ENCODE results near the gene LRRC43. TPM values are rescaled to one million over a fixed set of nuclear protein-coding genes. Genes with fewer than 3 reads are reported as not detected.

The LRRC43 gene
- total RNA-seq, 1 experiment from 2014 or later = 0.34 TPM

DNA sequence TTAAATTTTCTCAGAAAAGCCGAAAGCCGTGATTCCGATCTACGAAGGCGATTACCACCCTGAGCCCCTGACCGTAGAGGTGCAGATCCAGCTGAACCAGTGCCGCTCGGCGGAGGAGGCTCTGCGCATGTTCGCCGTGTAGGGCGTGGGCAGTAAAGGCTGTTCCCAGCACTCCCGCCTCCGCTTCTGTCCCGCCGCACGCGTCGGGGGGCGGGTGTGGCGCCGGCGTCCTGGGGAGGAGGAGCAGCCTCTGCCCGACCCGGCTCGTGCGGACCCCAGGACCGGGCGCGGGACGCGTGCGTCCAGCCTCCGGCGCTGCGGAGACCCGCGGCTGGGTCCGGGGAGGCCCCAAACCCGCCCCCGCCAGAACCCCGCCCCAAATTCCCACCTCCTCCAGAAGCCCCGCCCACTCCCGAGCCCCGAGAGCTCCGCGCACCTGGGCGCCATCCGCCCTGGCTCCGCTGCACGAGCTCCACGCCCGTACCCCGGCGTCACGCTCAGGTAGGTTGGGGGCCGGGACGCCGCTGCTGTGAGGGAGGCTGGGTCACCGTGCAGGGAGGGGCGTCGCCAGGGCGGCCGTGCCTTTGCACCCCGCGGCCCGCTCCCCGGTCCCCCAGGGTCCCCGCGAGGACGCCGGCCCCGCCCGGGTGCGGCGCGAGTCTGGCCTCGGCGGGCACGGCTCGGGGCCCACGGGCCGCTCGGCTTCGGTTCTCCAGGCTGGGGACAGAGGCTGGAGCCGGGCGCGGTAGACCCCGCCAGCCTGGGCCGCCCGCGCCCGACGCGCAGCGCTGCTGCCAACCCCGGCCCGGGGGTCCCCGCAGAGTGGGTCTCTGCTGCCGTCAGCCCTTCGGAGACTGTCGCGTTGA lies 20.6 kb downstream of the LRRC43 start, which contains the start of gene B3GNT4:
Gene B3GNT4 (plus strand): TSS at position 409 of the 866 bp plus-strand sequence. CDS start 910 bp downstream, outside the sequence.
- H3K27ac Mint-ChIP-seq (ENCODE audit: unreplicated experiment) = peak within 1 kb of the TSS; percentile 42

DNA sequence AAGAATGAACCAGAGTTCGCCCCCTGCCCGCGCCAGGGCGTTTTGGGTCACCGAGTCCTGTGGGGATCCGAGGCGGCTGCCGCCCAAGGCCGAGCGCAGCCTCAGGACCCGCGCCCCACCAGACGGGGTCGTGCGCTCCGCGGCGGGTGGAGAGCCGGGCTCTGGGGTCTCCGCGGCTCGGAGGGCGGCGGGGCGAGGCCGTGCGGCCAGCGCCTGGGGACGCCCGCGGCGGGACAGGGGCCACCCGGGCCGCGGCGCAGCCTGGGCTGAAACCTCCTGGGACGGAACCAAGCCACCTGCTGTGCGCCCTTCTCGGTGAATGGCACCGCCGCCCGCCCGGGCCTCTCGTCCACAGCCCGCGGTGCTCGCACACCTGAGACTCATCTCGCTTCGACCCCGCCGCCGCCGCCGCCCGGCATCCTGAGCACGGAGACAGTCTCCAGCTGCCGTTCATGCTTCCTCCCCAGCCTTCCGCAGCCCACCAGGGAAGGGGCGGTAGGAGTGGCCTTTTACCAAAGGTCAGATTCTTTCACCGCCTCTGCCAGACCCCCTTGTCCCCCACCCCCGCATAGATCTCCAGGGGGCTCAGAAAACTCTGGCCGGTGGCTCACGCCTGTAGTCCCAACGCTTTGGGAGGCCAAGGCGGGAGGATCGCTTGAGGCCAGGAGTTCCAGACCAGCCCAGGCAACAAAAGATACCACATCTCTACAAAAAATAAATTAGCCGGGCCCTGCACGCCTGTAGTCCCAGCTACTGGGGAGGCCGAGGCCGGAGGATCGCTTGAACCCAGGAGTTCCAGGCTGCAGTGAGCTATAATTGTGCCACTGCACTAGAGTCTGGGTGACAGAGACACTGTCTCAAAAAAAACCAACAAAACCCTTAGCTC lies 21.5 kb downstream of the LRRC43 start:
- CTCF ChIA-PET = interaction anchor here (1.0 to 1.1 kb wide), 2 partner anchors 14 to 150 kb away, joined by 5 read pairs; no protein-coding TSS in a partner anchor
- BruUV-seq (replicated peaks) = no TSS peak
- Mint-ChIP-seq H3K4me3 (ENCODE audit: unreplicated experiment) (peak overlapping the region; percentile 64), H3K27ac (ENCODE audit: unreplicated experiment) (peak overlapping the region; percentile 42), H3K36me3 (ENCODE audit: insufficient read depth, unreplicated experiment) (peaks cover 51% of the 10 kb centered on the region), H3K9me3 (ENCODE audit: unreplicated experiment) (no peaks in the 10 kb centered on the region), H3K4me1 (ENCODE audit: low read depth, unreplicated experiment) (peaks cover 7% of the 10 kb centered on the region), H3K27me3 (ENCODE audit: insufficient read depth, unreplicated experiment) (no peaks in the 10 kb centered on the region)
- DNase-seq = no peak
- Histone ChIP-seq H3K4me3 (ENCODE audit: low read depth, low read length) (peak overlapping the region; percentile 67), H3K36me3 (ENCODE audit: control insufficient read depth, insufficient read depth, low read length) (no peaks in the 10 kb centered on the region; the same call in 1 of the 2 replicates), H3K9me3 (no peaks in the 10 kb centered on the region), H3K27me3 (replicated peaks; ENCODE audit: control insufficient read depth, insufficient read depth, low read length) (no peaks in the 10 kb centered on the region), H3K4me1 (peaks cover 9% of the 10 kb centered on the region; the same call in 1 of the 2 replicates)
- TF ChIP-seq, protein P1, sequence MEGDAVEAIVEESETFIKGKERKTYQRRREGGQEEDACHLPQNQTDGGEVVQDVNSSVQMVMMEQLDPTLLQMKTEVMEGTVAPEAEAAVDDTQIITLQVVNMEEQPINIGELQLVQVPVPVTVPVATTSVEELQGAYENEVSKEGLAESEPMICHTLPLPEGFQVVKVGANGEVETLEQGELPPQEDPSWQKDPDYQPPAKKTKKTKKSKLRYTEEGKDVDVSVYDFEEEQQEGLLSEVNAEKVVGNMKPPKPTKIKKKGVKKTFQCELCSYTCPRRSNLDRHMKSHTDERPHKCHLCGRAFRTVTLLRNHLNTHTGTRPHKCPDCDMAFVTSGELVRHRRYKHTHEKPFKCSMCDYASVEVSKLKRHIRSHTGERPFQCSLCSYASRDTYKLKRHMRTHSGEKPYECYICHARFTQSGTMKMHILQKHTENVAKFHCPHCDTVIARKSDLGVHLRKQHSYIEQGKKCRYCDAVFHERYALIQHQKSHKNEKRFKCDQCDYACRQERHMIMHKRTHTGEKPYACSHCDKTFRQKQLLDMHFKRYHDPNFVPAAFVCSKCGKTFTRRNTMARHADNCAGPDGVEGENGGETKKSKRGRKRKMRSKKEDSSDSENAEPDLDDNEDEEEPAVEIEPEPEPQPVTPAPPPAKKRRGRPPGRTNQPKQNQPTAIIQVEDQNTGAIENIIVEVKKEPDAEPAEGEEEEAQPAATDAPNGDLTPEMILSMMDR (IDR thresholded peaks at IDR 0.05; ENCODE audit: insufficient read depth in 1 of 2, low read depth in 1 of 2, low read length in 1 of 2, severe bottlenecking in 1 of 2, unreplicated experiment in 1 of 2) = no peak
- intact Hi-C loops (cut with micrococcal nuclease; ENCODE audit: unreplicated experiment) = no loop called here
- POLR2A ChIA-PET = interaction anchor here (0.6 kb wide), 4 partner anchors 19 to 738 kb away, joined by 3 to 6 read pairs (median 3); partner anchors contain the start of gene LRRC43

More for the DNA sequence above, 20.6 kb downstream of the LRRC43 start, which contains the start of gene B3GNT4:
- no peaks in the 10 kb centered on the region for H3K27me3 Mint-ChIP-seq (ENCODE audit: insufficient read depth, unreplicated experiment)
- peaks cover 7% of the 10 kb centered on the region for H3K4me1 Mint-ChIP-seq (ENCODE audit: low read depth, unreplicated experiment)
- TF ChIP-seq, protein P1 (IDR thresholded peaks at IDR 0.05; ENCODE audit: insufficient read depth in 1 of 2, low read depth in 1 of 2, low read length in 1 of 2, severe bottlenecking in 1 of 2, unreplicated experiment in 1 of 2) = no peak
- intact Hi-C loops (cut with micrococcal nuclease; ENCODE audit: unreplicated experiment) = loop anchor here (2.0 kb wide), 1 partner anchor 19 kb away; no protein-coding TSS in a partner anchor
- POLR2A ChIA-PET = interaction anchor here (0.6 to 0.9 kb wide), 6 partner anchors 12 to 105 kb away, joined by 3 to 7 read pairs (median 3); partner anchors contain the start of gene LRRC43
- CTCF ChIA-PET = interaction anchor here (0.5 to 1.2 kb wide), 4 partner anchors 10 to 140 kb away, joined by 3 to 6 read pairs (median 4); no protein-coding TSS in a partner anchor
- H3K9me3 Mint-ChIP-seq (ENCODE audit: unreplicated experiment) = no peaks in the 10 kb centered on the region
- H3K4me3 Mint-ChIP-seq (ENCODE audit: unreplicated experiment) = peak within 1 kb of the TSS; percentile 64
- Histone ChIP-seq H3K4me3 (ENCODE audit: low read depth, low read length) (peak within 1 kb of the TSS; percentile 67), H3K9me3 (no peaks in the 10 kb centered on the region), H3K27me3 (replicated peaks; ENCODE audit: control insufficient read depth, insufficient read depth, low read length) (no peaks in the 10 kb centered on the region), H3K4me1 (peaks cover 9% of the 10 kb centered on the region; the same call in 1 of the 2 replicates), H3K36me3 (ENCODE audit: control insufficient read depth, insufficient read depth, low read length) (no peaks in the 10 kb centered on the region; the same call in 1 of the 2 replicates)
- DNase-seq = peak; percentile 81 to 82
- H3K36me3 Mint-ChIP-seq (ENCODE audit: insufficient read depth, unreplicated experiment) = peaks cover 42% of the 10 kb centered on the region
- no TSS peak for BruUV-seq (replicated peaks)
